GM19438 (cell line): ENCODE measurements around the gene SESTD1.

Experiments used
- ATAC-seq: cut with Tn5 transposase; IDR thresholded peaks from one replicate; pipeline ENCODE4 v1.9.1; 2021; ENCODE audit warnings: low read depth; ENCODE audit not compliant: unreplicated experiment

Gene SESTD1, protein sequence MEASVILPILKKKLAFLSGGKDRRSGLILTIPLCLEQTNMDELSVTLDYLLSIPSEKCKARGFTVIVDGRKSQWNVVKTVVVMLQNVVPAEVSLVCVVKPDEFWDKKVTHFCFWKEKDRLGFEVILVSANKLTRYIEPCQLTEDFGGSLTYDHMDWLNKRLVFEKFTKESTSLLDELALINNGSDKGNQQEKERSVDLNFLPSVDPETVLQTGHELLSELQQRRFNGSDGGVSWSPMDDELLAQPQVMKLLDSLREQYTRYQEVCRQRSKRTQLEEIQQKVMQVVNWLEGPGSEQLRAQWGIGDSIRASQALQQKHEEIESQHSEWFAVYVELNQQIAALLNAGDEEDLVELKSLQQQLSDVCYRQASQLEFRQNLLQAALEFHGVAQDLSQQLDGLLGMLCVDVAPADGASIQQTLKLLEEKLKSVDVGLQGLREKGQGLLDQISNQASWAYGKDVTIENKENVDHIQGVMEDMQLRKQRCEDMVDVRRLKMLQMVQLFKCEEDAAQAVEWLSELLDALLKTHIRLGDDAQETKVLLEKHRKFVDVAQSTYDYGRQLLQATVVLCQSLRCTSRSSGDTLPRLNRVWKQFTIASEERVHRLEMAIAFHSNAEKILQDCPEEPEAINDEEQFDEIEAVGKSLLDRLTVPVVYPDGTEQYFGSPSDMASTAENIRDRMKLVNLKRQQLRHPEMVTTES

DNA sequence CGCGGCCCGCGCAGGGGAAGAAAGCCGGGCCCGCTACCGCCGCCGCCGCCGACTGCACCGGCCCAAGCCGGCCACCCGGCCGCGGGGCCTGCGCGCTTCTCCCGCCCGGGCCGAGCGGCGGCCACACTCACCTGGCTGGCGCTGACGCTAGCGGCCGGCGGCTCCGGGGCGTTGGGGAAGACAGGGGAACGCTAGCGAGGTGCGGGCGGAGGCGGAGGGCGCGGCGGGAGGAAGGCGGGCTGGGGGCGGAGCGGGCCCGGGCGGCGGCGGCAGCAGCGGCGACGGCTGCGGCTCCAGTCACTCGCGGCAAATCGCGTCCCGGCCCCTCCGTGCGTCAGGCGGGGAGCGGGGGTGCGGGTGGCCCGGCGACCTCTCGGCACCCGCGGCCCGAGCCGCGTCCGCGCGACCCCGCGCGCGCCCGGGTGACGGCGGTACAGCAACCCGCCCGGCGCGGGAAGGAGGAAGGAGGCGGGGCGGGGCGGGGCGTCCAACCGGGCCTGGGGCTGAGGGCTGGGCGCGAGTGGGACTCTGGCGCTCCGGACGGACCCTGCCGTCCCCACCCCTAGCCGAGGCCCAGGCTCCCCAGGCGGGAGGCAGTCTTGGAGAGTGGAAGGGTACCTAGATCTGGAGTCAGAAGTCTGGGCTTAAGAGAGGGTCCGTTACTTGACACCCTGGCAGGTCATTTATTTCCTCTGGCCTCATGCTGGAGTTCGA lies at the start of gene SESTD1:
SESTD1 (minus strand) TSS at position 465 of the 714 bp plus-strand sequence. CDS start 72,991 bp downstream, outside the sequence.
- ATAC-seq: peak; percentile 71

DNA sequence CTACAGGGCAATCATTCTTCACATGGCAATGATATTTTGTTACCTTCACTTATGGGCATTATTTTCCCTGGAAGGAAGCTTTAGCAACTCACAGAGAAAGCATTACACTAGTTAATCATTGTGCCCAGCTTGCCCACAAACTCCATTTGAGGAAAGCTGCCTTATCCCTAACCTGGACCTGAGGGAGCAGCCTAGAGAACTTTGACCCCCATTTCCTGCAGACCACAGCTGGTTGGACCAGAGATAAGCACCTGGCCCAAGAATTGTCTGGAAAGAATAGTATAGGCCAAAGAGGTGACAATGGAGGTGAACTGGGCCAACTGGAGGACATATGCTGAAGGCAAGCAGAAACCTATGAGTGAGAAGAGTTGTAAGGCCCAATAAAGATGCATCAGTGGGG lies 48.4 kb upstream of the SESTD1 start:
- no peak for ATAC-seq

DNA sequence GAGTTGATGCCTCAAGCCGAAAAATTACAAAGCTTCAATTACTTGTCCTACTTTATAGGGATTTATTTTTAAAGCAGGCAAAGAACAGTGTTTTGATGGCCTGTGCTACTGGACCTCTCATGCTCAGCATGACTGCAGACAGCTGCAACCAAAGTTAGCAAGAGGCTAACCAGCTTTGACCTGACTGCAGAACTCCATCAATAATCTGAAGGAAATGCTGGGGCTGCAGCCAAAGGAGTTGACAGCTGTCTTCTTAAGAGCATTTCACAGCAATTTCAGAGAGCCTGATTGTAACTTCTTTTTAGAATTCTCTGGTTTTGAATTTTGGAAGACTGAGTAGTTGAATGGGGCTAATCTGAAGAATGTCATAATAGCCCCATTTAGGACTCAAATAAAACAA lies 46.5 kb upstream of the SESTD1 start:
- no peak for ATAC-seq

DNA sequence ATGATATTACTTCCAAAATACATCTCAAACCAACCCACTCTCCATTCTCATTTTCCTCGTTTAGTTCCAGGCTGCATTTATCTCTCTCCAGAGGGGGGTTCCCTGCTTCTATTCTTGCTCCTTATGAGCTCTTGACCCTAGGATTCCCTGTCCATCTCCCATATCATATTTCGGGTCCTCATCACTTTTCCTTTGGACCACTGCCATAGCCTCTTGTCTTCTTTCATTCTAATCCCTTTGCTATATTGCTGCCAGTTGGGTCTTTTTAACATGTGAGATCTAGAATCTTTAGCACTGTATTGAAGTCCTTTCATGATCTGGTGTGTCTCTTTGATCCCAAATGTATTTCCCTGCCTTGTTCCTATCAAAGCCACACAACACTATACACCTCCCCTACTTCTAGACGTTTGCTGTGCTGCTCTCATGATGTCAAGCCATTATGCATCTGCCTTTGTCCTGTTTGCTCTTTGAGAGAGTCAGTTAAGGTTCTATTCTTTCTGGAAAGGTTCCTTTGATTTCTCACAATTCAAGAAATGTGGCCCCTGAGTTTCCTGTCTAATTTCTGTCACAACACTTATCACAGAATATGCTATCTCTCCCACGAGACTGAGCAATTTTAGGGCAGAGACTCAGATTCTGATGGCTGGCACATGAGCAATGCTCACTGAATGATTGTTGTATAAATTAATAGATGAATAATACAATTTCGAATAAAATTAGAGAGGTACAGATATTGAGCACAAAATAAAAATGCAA lies 43.2 kb upstream of the SESTD1 start:
- ATAC-seq: no peak

DNA sequence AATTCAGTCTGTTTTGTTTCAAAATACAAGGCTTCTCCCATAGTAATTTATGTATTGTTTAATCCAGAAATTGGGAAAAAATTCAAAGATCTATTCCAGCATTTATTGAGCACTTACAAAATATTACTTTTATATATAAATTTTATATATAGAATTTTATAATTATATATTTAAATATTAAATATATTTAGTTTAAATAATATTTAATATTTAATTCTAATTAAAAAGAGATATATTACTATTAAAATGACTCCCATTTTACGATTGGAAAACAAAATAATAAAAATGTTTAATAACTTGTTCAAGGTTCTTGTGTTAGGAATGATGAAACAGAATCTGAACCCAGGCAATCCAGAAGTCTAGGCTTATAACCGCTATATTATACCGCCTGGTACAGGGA lies 40.5 kb upstream of the SESTD1 start:
- no peak for ATAC-seq

DNA sequence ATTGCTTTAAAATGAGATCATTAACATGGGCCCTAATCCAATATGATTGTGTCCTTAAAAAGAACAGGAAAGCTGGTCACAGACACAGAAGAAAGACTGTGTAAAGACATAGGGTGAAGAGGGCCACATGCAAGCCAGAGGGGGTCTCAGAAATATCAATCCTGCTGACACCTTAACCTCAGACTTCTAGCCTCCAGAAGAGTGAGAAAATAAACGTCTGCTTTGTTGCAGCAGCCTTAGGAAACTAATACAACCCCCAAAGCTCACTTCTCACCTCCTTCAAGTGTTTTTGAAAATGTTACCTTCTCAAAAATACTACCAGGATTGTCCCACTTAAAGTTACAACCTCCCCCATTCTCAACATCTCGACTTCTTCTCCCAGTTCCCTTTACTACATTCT lies 39.8 kb upstream of the SESTD1 start:
- no peak for ATAC-seq

DNA sequence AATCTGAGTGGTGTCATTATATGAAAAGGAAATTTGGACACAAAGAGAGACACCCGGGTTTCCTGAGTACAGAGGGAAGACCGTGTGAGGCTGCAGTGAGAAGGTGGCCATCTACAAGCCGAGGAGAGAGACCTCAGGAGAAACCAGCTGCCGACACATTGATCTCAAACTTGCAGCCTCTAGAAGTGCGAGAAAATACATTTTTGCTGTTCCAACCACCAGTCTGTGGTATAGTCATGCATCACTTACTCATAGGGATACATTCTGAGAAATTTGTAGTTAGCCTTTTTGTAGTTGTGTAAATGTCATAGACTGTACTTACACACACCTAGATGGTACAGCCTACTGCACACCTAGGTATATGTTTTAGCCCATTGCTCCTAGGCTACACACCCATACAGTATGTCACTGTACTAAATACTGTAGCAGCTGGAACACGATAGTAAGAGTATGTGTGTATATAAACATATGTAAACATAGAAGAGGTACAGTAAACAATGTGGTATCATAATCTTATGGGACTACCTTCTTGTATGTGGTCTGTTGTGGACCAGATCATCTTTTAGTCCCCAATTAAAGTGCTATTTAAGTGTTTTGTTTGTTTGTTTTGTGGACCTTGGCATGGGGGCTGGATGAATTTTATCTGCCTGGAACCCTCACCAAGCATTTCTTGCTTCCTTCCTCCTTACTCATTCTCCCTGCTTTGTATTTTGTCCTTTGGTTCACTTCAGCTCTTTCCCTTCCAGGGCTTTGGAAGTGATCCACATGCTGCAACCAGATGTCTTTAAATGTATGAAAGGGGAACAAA lies 38.3 kb upstream of the SESTD1 start:
- no peak for ATAC-seq

DNA sequence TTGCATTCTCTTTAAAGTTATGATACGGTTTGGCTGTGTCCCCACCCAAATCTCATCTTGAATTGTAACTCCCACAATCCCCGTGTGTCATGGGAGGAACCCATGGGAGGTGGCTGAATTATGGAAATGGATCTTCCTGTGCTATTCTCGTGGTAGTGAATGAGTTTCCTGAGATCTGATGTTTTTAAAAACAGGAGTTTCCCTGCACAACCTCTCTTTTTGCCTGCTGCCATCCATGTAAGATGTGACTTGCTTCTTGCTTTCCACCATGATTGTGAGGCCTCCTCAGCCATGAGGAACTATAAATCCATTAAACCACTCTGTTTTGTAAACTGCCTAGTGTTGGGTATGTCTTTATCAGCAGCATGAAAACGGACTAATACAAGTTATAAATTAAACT lies 37.5 kb upstream of the SESTD1 start:
- ATAC-seq: no peak

DNA sequence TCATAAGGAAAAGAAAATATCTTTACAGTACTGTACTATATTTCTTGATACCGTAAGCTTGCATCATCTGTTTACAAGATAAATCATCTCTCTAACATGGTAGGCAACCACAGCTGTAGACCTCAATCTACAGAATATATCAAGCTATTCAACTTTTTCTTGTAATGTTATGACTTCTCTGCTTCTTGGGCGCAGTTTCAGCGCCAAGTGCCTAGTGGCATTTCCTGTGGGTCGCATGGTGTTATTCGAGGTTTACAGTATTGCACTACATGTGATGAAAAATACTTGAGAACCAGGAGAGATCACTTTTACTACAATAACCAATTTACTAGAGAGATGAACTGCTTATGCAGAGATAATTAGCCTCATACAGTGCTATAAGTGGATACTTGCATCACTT lies 34.0 kb upstream of the SESTD1 start:
- ATAC-seq: no peak

DNA sequence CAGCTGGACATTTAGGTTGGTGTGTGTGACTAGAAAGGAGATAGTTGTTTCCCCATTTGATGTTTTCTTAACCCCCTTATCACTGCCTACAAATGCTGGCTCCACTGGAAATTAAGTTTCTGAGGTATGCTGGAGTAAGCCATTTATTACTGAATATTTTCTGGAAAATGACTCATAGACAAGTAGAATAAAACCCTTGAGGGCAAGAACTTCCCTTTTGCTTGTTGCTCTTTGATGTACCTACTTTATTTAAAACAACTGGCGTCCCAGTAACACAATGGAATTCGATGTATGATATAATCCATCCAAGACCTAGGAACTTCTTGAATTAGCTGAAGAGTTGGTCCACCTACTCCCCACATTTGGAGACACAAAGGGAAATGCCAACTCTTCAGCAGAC lies 33.3 kb upstream of the SESTD1 start:
- no peak for ATAC-seq

DNA sequence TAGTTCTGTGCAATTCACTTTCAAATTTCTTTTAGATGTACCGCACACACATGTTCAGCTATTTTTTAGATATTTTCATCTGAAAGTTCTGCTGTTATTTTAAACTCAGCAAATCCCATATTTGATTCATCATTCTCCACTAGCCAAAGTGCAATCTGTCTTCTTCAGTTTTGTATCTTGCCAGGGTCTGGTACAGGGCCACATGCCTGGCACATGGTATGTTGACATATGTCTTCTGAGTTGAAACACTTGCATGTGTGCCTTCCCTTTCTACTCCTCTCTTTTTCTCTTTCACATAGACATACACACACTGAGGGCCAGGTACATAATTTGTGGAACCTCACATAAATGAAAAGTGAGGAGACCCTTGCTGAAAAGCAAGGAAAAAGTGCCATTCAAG lies 25.7 kb upstream of the SESTD1 start:
- no peak for ATAC-seq

DNA sequence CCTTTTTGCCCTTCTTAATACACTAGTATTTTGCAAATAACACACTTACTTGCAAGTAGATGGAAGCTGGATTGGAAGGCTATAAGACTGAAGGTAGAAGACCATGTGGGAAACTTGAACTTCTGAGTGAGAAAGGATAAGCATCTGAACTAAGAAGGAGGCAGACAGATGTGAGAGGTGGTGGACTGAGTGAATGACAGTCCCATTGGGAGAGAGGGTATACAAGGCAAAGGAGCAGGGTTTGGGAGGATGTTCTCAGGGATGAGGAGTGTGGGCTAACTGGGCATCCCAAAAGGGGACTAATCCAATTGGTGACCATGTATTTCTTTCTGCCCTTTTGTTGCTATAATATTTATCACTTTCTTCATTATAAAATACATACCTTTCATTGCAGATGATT lies 20.4 kb upstream of the SESTD1 start:
- no peak for ATAC-seq

DNA sequence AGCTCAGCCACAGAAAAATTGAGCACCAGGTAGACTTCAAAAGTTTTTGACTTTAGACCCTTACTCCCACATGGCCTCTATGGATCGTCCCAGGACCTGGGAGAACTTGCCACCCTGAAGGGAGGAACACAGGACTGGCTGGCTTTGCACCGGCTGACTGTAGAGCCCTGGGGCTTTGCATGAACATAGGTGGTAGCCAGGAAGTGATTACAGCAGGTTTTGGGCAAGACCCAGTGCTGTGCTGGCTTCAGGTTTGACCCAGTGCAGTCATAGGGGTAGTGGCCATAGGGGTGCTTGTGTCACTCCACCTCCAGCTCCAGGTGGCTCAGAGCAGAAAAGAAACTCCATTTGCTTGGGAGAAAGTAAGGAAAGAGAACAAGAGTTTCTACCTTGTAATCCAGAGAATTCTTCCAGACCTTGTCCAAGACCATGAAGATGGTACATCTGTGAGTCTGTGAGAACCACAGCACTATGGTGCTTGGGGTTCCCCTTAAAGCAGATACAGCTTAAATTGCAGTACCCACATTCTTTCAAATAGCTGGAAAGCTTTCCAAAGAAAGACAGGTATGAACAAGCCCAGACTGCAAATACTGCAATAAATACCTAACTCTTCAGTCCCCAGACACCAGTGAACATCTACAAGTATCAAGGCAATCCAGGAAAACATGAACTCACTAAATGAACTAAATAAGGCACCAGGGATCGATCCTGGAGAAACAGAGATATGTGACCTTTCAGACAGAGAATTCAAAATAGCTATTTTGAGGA lies 13.0 kb upstream of the SESTD1 start:
- no peak for ATAC-seq

DNA sequence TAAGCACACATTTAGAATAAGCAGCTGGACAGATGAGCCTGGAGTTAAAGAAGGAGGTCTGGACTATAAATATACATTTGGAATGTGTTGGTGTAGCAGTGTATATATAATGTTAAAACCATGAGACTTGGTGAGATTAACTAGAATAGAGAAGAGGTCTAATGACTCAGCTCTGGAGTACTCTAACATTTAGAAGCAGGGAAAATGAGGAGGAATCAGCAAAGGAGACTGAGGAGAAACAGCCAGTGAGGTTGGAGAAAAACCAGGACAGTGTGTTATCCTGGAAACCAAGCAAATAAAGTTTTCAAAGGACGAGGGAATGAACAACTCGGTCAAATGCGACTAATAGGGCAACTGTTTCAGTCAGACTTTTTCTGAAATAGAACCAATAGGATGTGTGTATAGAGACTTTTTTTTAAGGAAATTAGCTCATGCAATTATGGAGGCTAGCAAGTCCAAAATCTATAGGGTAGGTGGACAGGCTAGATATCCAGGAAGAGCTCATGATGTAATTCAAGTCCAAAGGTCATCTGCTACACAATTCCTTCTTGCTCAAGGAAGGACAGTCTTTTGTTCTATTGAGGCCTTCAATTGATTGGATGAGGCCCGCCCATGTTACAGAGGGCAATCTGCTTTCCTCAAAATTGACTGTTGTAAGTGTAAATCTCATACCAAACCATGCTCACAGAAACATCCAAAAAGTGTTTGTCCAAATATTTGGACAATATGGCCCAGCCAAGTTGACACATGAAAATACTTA lies 10.8 kb upstream of the SESTD1 start:
- ATAC-seq: no peak

DNA sequence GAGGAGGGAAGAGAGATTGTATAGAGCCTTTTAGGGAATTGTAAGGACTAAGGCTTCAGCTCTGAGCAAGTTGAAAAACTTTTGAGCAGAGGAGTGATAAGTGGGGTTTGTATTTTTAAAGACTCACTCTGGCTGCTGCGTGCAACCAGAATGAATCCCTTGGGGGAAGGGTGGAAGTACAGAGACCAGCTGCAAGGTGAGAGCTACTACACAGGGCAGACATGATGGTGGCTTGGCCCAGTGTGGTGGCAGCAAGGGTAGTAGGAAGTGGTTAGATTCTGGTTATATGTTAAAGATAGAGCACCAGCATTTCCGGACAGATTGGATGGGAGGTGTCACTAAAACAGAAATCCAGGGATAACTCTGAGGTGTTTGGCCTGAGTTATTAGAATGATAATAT lies 10.1 kb upstream of the SESTD1 start:
- ATAC-seq: peak; percentile 99

DNA sequence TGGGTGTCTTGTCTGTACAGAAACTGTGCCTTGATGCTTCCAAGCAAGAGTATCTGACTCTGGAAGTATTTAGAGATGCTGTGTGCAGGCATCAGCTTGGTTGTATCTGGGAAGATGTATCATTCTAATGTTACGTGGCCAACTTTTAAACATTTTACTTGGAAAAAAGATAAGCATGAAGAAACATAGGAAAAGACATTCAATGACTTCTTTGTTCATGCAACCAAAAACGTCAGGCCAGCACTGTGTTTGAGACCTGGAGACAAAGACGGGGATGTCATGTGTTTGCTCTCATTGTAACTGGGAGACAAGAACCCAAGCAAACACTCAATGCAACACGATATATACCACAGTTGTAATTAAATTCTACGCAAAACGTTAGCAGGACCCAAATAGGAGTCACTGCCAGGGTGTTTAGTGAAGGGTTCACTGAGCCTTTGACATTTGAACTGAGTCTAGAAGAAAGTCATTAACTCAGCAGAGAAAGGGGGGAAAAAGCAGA lies 8.9 kb upstream of the SESTD1 start:
- ATAC-seq: no peak

DNA sequence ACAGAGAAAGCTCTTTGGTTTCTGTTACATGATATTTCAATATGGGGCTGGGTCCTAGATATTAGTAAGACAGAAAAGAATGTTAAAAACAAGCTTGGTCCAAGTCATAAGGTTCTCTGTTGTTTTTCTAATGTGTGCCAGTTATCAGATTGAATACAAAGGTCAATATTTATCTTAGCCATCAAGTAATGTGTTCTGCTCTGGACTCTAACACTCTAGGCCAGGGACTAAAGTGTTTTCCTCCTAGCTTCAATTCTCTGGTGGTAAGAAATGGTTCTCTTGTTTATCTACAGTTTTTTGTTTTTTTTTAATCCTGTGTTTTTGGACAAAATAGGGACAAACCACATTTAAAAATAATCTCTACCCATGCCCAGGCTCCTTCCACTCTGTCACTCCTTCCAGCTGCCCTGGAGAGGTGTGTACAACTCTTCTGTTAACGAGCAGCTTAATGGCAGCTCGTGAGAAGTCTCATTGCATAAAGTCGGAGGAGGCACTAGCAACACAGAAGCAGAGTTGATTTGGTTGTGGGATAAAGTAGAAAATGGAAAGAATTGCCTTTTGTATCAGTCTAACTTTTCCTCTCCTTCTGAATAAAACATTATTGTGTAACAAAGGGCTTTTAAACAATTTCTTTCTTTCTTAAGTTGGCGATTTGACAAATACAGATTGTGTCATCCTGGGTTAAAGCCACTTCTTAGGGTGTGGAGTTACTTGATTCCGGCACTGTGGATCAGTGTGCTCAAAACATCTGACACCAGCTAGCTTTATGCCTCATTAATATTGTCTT lies 8.0 kb upstream of the SESTD1 start:
- no peak for ATAC-seq

DNA sequence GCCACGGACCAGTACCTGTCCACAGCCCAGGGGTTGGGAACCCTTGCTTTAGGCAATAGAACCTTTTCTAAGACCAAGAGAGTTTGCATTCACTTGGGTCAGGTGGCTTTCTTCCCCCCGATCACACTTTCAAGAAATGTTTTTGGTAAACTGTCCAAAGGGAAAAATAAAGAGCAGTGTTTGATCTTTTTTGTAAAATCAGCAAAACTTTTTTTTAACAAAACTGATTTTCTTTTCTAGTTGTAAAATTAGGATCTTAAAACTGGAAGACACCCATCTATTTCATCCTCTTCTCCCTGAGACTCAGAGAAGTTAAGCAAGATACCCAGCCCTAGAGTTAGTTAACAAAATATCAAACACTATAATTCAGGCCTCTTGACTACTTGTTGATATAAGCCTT lies 6.1 kb upstream of the SESTD1 start:
- ATAC-seq: no peak
